ENCODE data around the gene NUBP2. TPM values are rescaled to one million over a fixed set of nuclear protein-coding genes. Genes with fewer than 3 reads are reported as not detected.

The NUBP2 gene
- total RNA-seq, 1 experiment from 2014 or later, result 91.8 TPM

GRCh38 chr16:1757714-1758461 is 24.9 kb upstream of the NUBP2 start:
- no peak for TF ChIP-seq CTCF (IDR thresholded peaks at IDR 0.05; ENCODE audit: unreplicated experiment)
- no peak for DNase-seq
- no peaks in the 10 kb centered on the region for H3K4me1 Mint-ChIP-seq (ENCODE audit: low read depth, unreplicated experiment)
- intact Hi-C loops (cut with micrococcal nuclease; ENCODE audit: unreplicated experiment), result no loop called here
- H3K27ac Mint-ChIP-seq (ENCODE audit: unreplicated experiment), result no peak overlapping the region
- no peak overlapping the region for H3K4me3 Mint-ChIP-seq (ENCODE audit: low read depth, unreplicated experiment)
- H3K9me3 Mint-ChIP-seq (ENCODE audit: low read depth, unreplicated experiment), result no peaks in the 10 kb centered on the region
- no peaks in the 10 kb centered on the region for H3K27me3 Mint-ChIP-seq (ENCODE audit: unreplicated experiment)
- BruUV-seq (replicated peaks), result no TSS peak
- CTCF ChIA-PET, result no interaction called here
- peaks cover 67% of the 10 kb centered on the region for H3K36me3 Mint-ChIP-seq (ENCODE audit: insufficient read depth, unreplicated experiment)

- CTCF ChIA-PET, result no interaction called here
- TF ChIP-seq CTCF (IDR thresholded peaks at IDR 0.05; ENCODE audit: unreplicated experiment), result no peak
- Mint-ChIP-seq H3K27me3 (ENCODE audit: unreplicated experiment) (no peaks in the 10 kb centered on the region), H3K4me3 (ENCODE audit: low read depth, unreplicated experiment) (no peak overlapping the region), H3K9me3 (ENCODE audit: low read depth, unreplicated experiment) (no peaks in the 10 kb centered on the region), H3K27ac (ENCODE audit: unreplicated experiment) (no peak overlapping the region), H3K4me1 (ENCODE audit: low read depth, unreplicated experiment) (no peaks in the 10 kb centered on the region), H3K36me3 (ENCODE audit: insufficient read depth, unreplicated experiment) (peaks cover 67% of the 10 kb centered on the region)
- intact Hi-C loops (cut with micrococcal nuclease; ENCODE audit: unreplicated experiment), result no loop called here
- no TSS peak for BruUV-seq (replicated peaks)
- DNase-seq, result no peak
These were observed 23.8 kb upstream of the NUBP2 start for GRCh38 chr16:1758923-1759322.

DNA sequence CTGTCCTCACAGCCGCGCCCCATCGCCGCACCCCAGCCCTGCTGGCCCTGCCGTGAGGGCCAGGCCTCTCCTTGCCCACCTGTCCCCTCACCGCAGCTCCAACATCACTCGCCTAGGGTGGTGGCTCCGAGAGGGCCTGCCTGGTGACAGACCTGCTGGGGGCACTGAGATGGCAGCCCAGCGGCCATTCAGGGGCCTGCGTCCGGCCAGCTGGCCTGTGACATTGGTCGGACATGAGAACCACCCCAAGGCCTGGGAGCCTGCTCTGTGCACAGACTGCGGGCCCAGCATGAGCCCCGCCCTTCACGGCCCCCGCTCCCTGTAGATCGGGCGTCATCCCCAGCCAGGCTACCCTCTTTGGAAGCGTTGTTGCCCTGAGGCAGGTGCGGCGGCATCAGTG is 23.2 kb upstream of the NUBP2 start:
- Mint-ChIP-seq H3K9me3 (ENCODE audit: low read depth, unreplicated experiment) (no peaks in the 10 kb centered on the region), H3K27me3 (ENCODE audit: unreplicated experiment) (no peaks in the 10 kb centered on the region), H3K27ac (ENCODE audit: unreplicated experiment) (no peak overlapping the region), H3K4me3 (ENCODE audit: low read depth, unreplicated experiment) (no peak overlapping the region), H3K4me1 (ENCODE audit: low read depth, unreplicated experiment) (no peaks in the 10 kb centered on the region), H3K36me3 (ENCODE audit: insufficient read depth, unreplicated experiment) (peaks cover 61% of the 10 kb centered on the region)
- DNase-seq, result no peak
- intact Hi-C loops (cut with micrococcal nuclease; ENCODE audit: unreplicated experiment), result no loop called here
- CTCF ChIA-PET, result no interaction called here
- no TSS peak for BruUV-seq (replicated peaks)
- TF ChIP-seq CTCF (IDR thresholded peaks at IDR 0.05; ENCODE audit: unreplicated experiment), result no peak

DNA sequence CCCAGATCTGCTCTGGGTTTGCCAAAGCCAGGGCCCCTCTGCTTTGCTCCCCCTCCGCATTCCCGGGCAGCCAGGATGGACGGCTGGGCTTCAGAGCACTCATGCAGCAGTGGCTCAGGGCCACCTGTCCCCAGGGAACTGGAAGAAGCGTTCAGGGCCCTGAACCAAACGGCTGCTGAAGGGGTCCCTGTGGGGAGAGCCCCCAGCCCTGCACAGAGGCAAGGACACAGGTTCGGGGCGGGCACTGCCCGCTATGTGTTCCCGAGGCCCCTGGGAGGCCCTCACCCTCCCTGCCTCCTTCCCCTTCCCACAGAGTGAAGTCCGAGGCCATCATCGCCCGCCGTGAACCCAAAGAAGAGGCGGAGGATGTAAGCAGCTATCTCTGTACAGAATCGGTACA is 21.8 kb upstream of the NUBP2 start:
- Mint-ChIP-seq H3K9me3 (ENCODE audit: low read depth, unreplicated experiment) (no peaks in the 10 kb centered on the region), H3K36me3 (ENCODE audit: insufficient read depth, unreplicated experiment) (peaks cover 53% of the 10 kb centered on the region), H3K4me1 (ENCODE audit: low read depth, unreplicated experiment) (no peaks in the 10 kb centered on the region), H3K27me3 (ENCODE audit: unreplicated experiment) (no peaks in the 10 kb centered on the region), H3K27ac (ENCODE audit: unreplicated experiment) (no peak overlapping the region), H3K4me3 (ENCODE audit: low read depth, unreplicated experiment) (no peak overlapping the region)
- intact Hi-C loops (cut with micrococcal nuclease; ENCODE audit: unreplicated experiment), result no loop called here
- no peak for DNase-seq
- TF ChIP-seq CTCF (IDR thresholded peaks at IDR 0.05; ENCODE audit: unreplicated experiment), result no peak
- CTCF ChIA-PET, result no interaction called here
- no TSS peak for BruUV-seq (replicated peaks)

Data from Calu3 (cell line).